Ascending aorta (tissue), 2 donors: Measurements from ENCODE around the gene DAO. TPM values are rescaled to one million over a fixed set of nuclear protein-coding genes. Genes with fewer than 3 reads are reported as not detected.

Experiments
- DNase-seq, 2 donors: peaks; one replicate each; pipeline ENCODE4 v3.0.0-alpha.2; 2019; ENCODE audit warnings: low spot score in 2 of 2
- H3K27ac ChIP-seq, 2 donors: fragments of 200-600 bp; sonication (generic); one replicate each; pipeline ENCODE4 v1.5.1; 2016 to 2017; ENCODE audit warnings: mild to moderate bottlenecking in 1 of 2
- H3K27me3 ChIP-seq: fragments of 200-600 bp; sonication (generic); one replicate; pipeline ENCODE4 v1.5.1; 2017
- H3K36me3 ChIP-seq, 2 donors: fragments of 200-600 bp; sonication (generic); one replicate each; pipeline ENCODE4 v1.5.1; 2016
- H3K4me1 ChIP-seq, 2 donors: fragments of 200-600 bp; sonication (generic); one replicate each; pipeline ENCODE4 v1.5.1; 2016 to 2017; ENCODE audit warnings: mild to moderate bottlenecking in 1 of 2
- H3K4me3 ChIP-seq, 2 donors: fragments of 200-600 bp; sonication (generic); one replicate each; pipeline ENCODE4 v1.5.1; 2016 to 2017; ENCODE audit warnings: mild to moderate bottlenecking in 1 of 2
- H3K9me3 ChIP-seq, 2 donors: fragments of 200-600 bp; sonication (generic); one replicate each; pipeline ENCODE4 v1.5.1; 2016
- CTCF ChIP-seq, 3 experiments: fragments of 200-600 bp in 2 of 3; fragments of 450-650 bp in 1 of 3; sonication (generic) in 2 of 3; IDR thresholded peaks; one replicate each; pipeline ENCODE4 v1.5.1; 2016 to 2019; ENCODE audit warnings: antibody characterized with exemption in 3 of 3, mild to moderate bottlenecking in 1 of 3, moderate library complexity in 1 of 3
- intact Hi-C: fragments of 100-400 bp; cut with DNase I; formaldehyde crosslinking; loops from one replicate; pipeline ENCODE4 v1.15.1; 2023
- total RNA-seq: library from RNA; depleted of rRNA; stranded (reverse); fragments of >200 nt; gene quantifications from one replicate; pipeline ENCODE4 v1.1.0, GENCODE V29; 2016

Gene DAO
- total RNA-seq, 1 donor from 2014 or later: not detected

- H3K27me3 ChIP-seq: no peaks in the 10 kb centered on the region
- no peaks in the 10 kb centered on the region for H3K9me3 ChIP-seq
- H3K4me3 ChIP-seq: no peak overlapping the region
- H3K36me3 ChIP-seq: no peaks in the 10 kb centered on the region
- no peak overlapping the region for H3K27ac ChIP-seq
- intact Hi-C loops: no loop called here
- H3K4me1 ChIP-seq: no peaks in the 10 kb centered on the region
- DNase-seq: no peak
- TF ChIP-seq CTCF (IDR thresholded peaks at IDR 0.05): no peak
These were observed 59.7 kb downstream of the DAO start for GRCh38 chr12:108939594-108939993.

GRCh38 chr12:108940138-108940537 lies 60.2 kb downstream of the DAO start:
- H3K4me1 ChIP-seq: no peaks in the 10 kb centered on the region
- intact Hi-C loops: no loop called here
- H3K27ac ChIP-seq: no peak overlapping the region
- H3K9me3 ChIP-seq: no peaks in the 10 kb centered on the region
- DNase-seq: no peak
- H3K27me3 ChIP-seq: no peaks in the 10 kb centered on the region
- H3K36me3 ChIP-seq: no peaks in the 10 kb centered on the region
- no peak for TF ChIP-seq CTCF (IDR thresholded peaks at IDR 0.05)
- H3K4me3 ChIP-seq: no peak overlapping the region

- Histone ChIP-seq H3K4me1 (no peaks in the 10 kb centered on the region), H3K27me3 (no peaks in the 10 kb centered on the region), H3K36me3 (no peaks in the 10 kb centered on the region), H3K9me3 (peaks cover 0 to 7% of the 10 kb centered on the region in 2 donors), H3K27ac (no peak overlapping the region), H3K4me3 (no peak overlapping the region)
- intact Hi-C loops: no loop called here
- no peak for TF ChIP-seq CTCF (IDR thresholded peaks at IDR 0.05)
- DNase-seq: no peak
These were observed 67.2 kb downstream of the DAO start for GRCh38 chr12:108947097-108947496.

- Histone ChIP-seq H3K36me3 (no peaks in the 10 kb centered on the region), H3K4me3 (no peak overlapping the region), H3K4me1 (no peaks in the 10 kb centered on the region), H3K27ac (no peak overlapping the region), H3K27me3 (no peaks in the 10 kb centered on the region), H3K9me3 (peaks cover 0 to 7% of the 10 kb centered on the region in 2 donors)
- TF ChIP-seq CTCF (IDR thresholded peaks at IDR 0.05): no peak
- no peak for DNase-seq
- intact Hi-C loops: no loop called here
These were observed 68.5 kb downstream of the DAO start for GRCh38 chr12:108948367-108948766.

- H3K4me3 ChIP-seq: no peak overlapping the region
- DNase-seq: no peak
- H3K4me1 ChIP-seq: no peaks in the 10 kb centered on the region
- no peak for TF ChIP-seq CTCF (IDR thresholded peaks at IDR 0.05)
- H3K36me3 ChIP-seq: no peaks in the 10 kb centered on the region
- no peak overlapping the region for H3K27ac ChIP-seq
- intact Hi-C loops: loop anchor here (2.0 to 10.0 kb wide), 4 partner anchors 215 to 387 kb away; partner anchors contain the start of genes CORO1C and ISCU
- H3K9me3 ChIP-seq: peaks cover 0 to 7% of the 10 kb centered on the region in 2 donors
- H3K27me3 ChIP-seq: no peaks in the 10 kb centered on the region
These were observed 70.1 kb downstream of the DAO start for GRCh38 chr12:108949976-108950375.

Other genes starting within 250 kb of the DAO start
- gene SELPLG, start 246.2 kb upstream of the DAO start, total RNA-seq: 2.6 TPM
- 106 TPM for gene CORO1C, start 148.6 kb upstream of the DAO start, total RNA-seq
- 16.1 TPM for gene SSH1, start 22.5 kb upstream of the DAO start, total RNA-seq
- not detected for gene SVOP, start 141.0 kb downstream of the DAO start, total RNA-seq
- 36.0 TPM for gene USP30, start 172.5 kb downstream of the DAO start, total RNA-seq
- gene ALKBH2, start 213.4 kb downstream of the DAO start, total RNA-seq: 18.6 TPM
- gene UNG, start 217.5 kb downstream of the DAO start, total RNA-seq: 42.4 TPM
- gene ACACB, start 236.5 kb downstream of the DAO start, total RNA-seq: 140 TPM